Retinal pigment epithelial cell (primary cell): ENCODE results near the gene TBC1D22A.
"Not testable (repeated sequence)": the region's sequence is repeated elsewhere in the genome, so short reads cannot be mapped to it uniquely, and the experiment has no call there.

Experiments used
- DNase-seq: peaks from one replicate; pipeline ENCODE4 v3.0.0-alpha.2; 2010; ENCODE audit warnings: low read depth
- H3K4me3 ChIP-seq: 2 replicates; pipeline ENCODE4 v1.5.1; 2011; ENCODE audit warnings: mild to moderate bottlenecking, low read length, control low read depth, moderate library complexity
- TF ChIP-seq, protein P1 (sequence below): conservative IDR thresholded peaks from 2 replicates; pipeline ENCODE4 v1.5.1; 2011; ENCODE audit warnings: low read depth, low read length, control low read depth, inconsistent platforms

The TBC1D22A gene

DNA sequence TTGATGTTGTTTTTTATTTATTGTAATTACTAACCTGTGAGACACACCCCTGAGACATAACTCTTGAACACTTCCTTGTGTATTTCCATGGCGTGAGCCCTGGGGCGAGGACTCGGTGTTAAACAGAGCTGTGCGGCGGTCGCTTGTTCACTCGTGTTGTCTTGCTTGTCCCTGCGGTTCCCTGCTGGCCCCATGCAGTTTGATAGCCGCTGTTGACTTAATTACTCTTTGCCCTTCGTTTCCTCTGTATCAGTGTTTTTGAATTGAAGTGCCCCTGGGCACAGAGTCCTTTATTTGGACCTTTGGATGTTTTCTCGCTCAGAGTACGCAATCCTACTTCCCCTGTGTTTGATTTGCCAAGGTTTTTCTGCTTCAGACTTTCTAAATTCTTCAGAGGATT, 52.7 kb downstream of the TBC1D22A start:
- DNase-seq, result no peak
- no peak overlapping the region for H3K4me3 ChIP-seq
- TF ChIP-seq, protein P1, sequence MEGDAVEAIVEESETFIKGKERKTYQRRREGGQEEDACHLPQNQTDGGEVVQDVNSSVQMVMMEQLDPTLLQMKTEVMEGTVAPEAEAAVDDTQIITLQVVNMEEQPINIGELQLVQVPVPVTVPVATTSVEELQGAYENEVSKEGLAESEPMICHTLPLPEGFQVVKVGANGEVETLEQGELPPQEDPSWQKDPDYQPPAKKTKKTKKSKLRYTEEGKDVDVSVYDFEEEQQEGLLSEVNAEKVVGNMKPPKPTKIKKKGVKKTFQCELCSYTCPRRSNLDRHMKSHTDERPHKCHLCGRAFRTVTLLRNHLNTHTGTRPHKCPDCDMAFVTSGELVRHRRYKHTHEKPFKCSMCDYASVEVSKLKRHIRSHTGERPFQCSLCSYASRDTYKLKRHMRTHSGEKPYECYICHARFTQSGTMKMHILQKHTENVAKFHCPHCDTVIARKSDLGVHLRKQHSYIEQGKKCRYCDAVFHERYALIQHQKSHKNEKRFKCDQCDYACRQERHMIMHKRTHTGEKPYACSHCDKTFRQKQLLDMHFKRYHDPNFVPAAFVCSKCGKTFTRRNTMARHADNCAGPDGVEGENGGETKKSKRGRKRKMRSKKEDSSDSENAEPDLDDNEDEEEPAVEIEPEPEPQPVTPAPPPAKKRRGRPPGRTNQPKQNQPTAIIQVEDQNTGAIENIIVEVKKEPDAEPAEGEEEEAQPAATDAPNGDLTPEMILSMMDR, result no peak

DNA sequence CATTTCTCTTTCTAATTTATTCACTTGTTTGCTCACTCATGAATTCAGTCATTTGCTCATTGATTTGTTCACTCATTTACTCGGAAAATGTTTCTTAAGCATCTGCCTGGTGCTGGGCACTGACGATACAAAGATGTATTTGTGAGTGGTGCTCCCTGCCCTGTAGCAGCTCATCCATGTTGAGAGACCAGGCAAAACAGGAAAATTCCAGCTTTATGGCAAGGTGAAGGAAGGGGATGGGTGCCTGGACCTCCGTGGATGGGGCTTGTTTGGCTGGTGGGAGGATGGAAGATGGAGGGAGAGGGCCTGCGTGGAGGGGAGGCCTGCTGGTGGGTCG, 53.1 kb downstream of the TBC1D22A start:
- DNase-seq, result no peak
- TF ChIP-seq, protein P1, result no peak
- no peak overlapping the region for H3K4me3 ChIP-seq

DNA sequence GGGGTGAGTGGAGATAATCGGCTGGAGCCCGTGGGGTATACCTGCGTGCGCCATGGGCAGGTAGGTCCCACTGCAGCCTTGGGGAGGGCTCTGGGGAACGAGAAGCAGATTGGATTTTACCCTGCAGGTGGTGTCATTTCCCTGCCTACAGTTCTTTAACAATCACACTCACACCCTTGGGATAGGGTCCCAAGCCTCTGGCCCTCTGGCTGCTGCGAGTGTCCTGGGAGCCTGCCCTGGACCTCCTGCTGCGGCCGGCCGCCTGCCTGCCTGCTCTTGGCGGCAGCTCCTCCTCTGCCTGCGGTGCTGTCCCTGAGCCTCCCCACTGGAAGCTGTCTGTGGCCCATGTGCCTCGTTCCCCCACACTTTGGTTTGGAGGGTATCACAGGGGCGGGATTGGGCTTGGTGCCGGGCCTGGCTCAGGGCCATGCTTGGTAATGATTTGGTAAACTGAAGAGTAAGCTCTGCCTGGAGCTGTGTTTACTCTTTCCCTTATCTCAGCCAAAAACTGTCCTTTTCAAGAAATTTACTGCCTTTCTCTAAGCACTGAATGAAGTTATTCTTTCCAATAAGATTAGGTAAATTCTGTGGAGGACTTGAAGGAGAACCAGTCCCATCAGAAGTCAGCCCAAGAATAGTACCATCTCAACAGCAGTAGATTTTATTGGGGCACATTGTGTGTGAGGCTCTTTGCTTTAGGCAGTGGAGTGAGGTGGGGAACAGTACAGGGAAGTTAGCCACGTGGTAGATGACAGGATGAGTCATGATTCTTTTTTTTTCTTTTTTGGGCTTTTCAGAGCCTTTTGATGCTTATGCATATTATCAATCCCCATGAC, 53.7 kb downstream of the TBC1D22A start:
- TF ChIP-seq, protein P1, result no peak
- no peak overlapping the region for H3K4me3 ChIP-seq
- no peak for DNase-seq

DNA sequence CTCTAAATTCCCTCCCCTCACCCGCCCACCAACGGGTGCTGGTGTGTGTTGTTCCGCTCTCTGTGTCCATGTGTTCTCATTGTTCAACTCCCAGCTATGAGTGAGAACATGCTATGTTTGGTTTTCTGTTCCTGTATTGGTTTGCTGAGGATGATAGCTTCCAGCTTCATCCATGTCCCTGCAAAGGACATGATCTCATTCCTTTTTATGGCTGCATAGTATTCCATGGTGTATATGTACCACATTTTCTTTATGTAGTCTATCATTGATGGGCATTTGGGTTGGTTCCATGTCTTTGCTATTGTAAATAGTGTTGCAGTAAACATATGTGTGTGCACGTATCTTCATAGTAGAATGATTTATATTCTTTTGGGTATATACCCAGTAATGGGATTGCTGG, 54.9 kb downstream of the TBC1D22A start:
- not testable (repeated sequence) for H3K4me3 ChIP-seq

DNA sequence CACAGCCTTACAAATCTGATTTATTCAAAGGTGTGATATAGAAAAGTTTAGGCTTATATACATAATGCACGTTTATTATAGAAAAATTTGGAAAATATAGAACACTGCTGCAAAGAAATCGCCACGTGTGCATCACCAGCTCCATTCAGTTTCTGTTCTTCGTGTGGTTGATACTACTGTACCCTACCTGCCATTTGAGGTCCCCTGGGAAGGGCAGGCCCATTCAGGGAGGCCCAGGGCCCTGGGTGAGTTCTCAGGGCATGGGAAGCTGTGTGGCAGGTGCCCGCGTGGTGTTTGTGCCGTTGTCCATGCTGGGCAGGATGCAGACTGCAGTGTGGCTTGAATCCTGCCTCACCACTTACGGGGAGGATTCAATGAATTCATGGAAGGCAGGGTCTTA, 60.8 kb downstream of the TBC1D22A start:
- no peak overlapping the region for H3K4me3 ChIP-seq
- DNase-seq, result no peak
- TF ChIP-seq, protein P1, result no peak

More for the DNA sequence above, 54.9 kb downstream of the TBC1D22A start:
- not testable (repeated sequence) for DNase-seq

DNA sequence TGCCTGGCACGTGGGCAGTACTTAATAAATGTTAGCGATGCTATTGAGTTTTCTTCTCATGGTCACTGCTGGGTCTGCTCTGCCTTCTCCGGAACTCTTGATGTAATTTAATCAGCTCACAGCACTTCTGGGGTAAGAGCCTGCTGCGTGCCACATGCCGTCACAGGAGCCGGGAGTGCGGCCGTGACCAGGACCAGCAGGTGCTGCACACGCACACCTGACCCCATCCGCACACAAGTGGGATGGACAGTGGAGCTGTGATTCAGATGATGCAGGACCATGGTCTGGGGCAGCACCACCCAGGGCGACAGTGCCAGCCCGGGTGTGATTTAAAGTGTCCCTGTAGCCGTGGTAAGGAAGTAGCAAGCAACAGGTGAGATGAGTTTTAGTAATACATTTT, 61.2 kb downstream of the TBC1D22A start:
- no peak for DNase-seq
- TF ChIP-seq, protein P1, result no peak
- no peak overlapping the region for H3K4me3 ChIP-seq

DNA sequence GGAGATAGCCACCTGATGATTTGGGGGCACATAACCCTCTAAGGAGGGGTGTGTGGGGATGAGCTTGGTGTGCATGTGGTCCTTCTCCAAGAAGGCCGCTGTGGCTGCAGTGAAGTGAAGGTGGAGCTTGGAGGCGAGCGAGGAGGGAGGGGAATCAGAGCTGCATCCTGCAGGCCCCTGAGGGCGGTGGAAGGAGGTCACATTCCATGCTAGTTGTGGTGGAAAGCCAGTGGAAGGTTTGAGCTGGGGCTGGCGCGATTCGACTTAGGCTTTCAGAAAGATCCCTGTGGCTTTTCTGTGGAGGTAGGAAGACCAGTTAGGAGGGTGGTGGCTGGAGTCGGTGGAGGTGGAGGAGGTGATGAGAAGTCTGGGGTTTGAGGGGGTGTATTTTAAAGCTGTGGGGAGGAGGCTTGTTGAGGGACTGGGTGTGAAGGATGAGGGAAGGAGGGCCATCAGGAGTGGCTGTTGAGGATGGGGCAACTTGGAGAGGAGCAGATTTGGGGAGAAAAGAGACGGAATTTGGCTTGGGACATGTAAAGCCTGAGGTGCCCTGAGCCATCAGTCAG, 62.0 kb downstream of the TBC1D22A start:
- TF ChIP-seq, protein P1, result no peak
- no peak for DNase-seq

More for the DNA sequence above, 62.0 kb downstream of the TBC1D22A start:
- H3K4me3 ChIP-seq, result no peak overlapping the region
